GM23338 (cell line): Measurements from ENCODE around the gene CMTM5.
"Not testable (repeated sequence)": the region's sequence is repeated elsewhere in the genome, so short reads cannot be mapped to it uniquely, and the experiment has no call there.

Source experiments
- CREB1 ChIP-seq: fragments of 250-450 bp; sonication (Bioruptor Pico); IDR thresholded peaks from 2 replicates; pipeline ENCODE4 v1.5.0; 2020; ENCODE audit warnings: low read depth, mild to moderate bottlenecking, moderate library complexity
- CTCF ChIP-seq, 2 experiments: fragments of 200-600 bp in 1 of 2; sonication (generic) in 1 of 2; conservative IDR thresholded peaks; 2 replicates each; pipeline versions ENCODE4 v1.5.1 to v1.6.1; 2016 to 2017; ENCODE audit warnings: antibody characterized with exemption in 2 of 2, low read depth in 2 of 2, mild to moderate bottlenecking in 2 of 2, moderate library complexity in 1 of 2
- EZH2 ChIP-seq: fragments of 200-600 bp; sonication (generic); IDR thresholded peaks from one replicate; pipeline ENCODE4 v1.8.0; 2017; ENCODE audit warnings: antibody characterized with exemption, mild to moderate bottlenecking, low read depth; ENCODE audit not compliant: unreplicated experiment
- EZH2phosphoT487 ChIP-seq: fragments of 200-600 bp; sonication (generic); IDR thresholded peaks from one replicate; pipeline ENCODE4 v1.8.1; 2018; ENCODE audit warnings: antibody characterized with exemption; ENCODE audit not compliant: unreplicated experiment
- JUNB ChIP-seq: IDR thresholded peaks from one replicate; pipeline ENCODE4 v1.6.1; 2016; ENCODE audit warnings: antibody characterized with exemption; ENCODE audit not compliant: unreplicated experiment
- NANOG ChIP-seq: IDR thresholded peaks from 2 replicates; pipeline ENCODE4 v1.6.1; 2016; ENCODE audit warnings: antibody characterized with exemption, borderline replicate concordance
- POLR2AphosphoS5 ChIP-seq: IDR thresholded peaks from 2 replicates; pipeline ENCODE4 v1.6.1; 2016; ENCODE audit warnings: antibody characterized with exemption, low read depth
- REST ChIP-seq: IDR thresholded peaks from one replicate; pipeline ENCODE4 v1.6.1; 2018; ENCODE audit warnings: antibody characterized with exemption; ENCODE audit not compliant: unreplicated experiment
- STAT1 ChIP-seq: IDR thresholded peaks from one replicate; pipeline ENCODE4 v1.6.1; 2016; ENCODE audit warnings: antibody characterized with exemption; ENCODE audit not compliant: unreplicated experiment
- ZNF114 ChIP-seq: fragments of 250-450 bp; sonication (Bioruptor Pico); IDR thresholded peaks from 2 replicates; pipeline ENCODE4 v1.5.0; 2020; ENCODE audit warnings: mild to moderate bottlenecking, moderate library complexity
- ZNF331 ChIP-seq: fragments of 250-450 bp; sonication (Bioruptor Pico); IDR thresholded peaks from 2 replicates; pipeline ENCODE4 v1.5.0; 2020; ENCODE audit warnings: low read depth, mild to moderate bottlenecking, moderate library complexity
- TF ChIP-seq, protein P1 (sequence below): IDR thresholded peaks from 2 replicates; pipeline ENCODE4 v1.6.1; 2016; ENCODE audit warnings: antibody characterized with exemption

GRCh38 chr14:23389871-23390270 lies 13.0 kb downstream of the CMTM5 start:
- TF ChIP-seq CREB1 (CRISPR knock-in tag); CTCF (conservative IDR thresholded peaks at IDR 0.05; ENCODE audit: low read depth in 2 of 2); EZH2; ZNF114 (CRISPR knock-in tag); POLR2AphosphoS5; EZH2phosphoT487; REST; NANOG; ZNF331; JUNB; STAT1: not testable (repeated sequence)
- TF ChIP-seq, protein P1, sequence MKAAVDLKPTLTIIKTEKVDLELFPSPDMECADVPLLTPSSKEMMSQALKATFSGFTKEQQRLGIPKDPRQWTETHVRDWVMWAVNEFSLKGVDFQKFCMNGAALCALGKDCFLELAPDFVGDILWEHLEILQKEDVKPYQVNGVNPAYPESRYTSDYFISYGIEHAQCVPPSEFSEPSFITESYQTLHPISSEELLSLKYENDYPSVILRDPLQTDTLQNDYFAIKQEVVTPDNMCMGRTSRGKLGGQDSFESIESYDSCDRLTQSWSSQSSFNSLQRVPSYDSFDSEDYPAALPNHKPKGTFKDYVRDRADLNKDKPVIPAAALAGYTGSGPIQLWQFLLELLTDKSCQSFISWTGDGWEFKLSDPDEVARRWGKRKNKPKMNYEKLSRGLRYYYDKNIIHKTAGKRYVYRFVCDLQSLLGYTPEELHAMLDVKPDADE: not testable (repeated sequence)
